NCI-H1694 (cell line): Measurements from ENCODE around the gene FHAD1.

Source experiments
- DNase-seq: peaks from one replicate; lab custom pipeline; 2025; lab: John Stamatoyannopoulos, UW

Gene FHAD1

DNA sequence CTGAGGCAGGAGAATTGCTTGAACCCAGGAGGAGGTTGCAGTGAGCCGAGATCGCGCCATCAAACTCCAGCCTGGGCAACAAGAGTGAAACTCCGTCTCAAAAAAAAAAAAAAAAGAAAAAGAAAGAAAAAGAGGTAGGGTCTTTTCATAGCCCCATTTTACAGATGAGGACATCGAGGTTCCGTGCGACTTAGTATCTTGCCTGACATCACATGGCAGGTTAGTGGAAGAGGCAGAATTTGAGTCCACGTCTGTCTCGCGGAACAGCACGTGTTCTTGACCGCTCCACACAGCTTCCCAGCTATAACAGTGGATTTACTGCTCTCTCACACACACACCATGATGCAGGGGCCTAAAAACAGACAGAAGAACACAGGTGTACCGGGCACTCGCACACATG lies 192.3 kb downstream of the FHAD1 start:
- DNase-seq, result no peak

DNA sequence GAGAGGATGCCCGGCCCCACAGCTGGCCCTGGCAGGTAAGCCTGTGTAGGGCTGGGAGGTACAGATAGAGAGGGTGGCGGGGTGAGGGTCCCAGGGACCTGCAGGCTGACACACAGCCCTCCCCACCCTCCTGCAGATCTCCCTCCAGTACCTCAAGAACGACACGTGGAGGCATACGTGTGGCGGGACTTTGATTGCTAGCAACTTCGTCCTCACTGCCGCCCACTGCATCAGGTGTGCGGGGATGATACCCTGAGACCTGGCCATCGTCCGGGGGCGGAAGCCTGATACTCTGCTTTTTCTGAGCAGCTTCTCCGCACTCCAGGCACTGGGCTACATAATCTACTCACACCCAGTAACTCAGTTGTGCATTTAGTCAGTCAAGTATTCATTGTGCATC lies 193.3 kb downstream of the FHAD1 start:
- no peak for DNase-seq

GRCh38 chr1:15441247-15441646 lies 194.2 kb downstream of the FHAD1 start:
- no peak for DNase-seq

GRCh38 chr1:15442119-15442518 lies 195.1 kb downstream of the FHAD1 start:
- DNase-seq, result no peak

GRCh38 chr1:15442759-15443158 lies 195.7 kb downstream of the FHAD1 start:
- DNase-seq, result no peak

GRCh38 chr1:15443281-15443680 lies 196.3 kb downstream of the FHAD1 start:
- DNase-seq, result no peak

DNA sequence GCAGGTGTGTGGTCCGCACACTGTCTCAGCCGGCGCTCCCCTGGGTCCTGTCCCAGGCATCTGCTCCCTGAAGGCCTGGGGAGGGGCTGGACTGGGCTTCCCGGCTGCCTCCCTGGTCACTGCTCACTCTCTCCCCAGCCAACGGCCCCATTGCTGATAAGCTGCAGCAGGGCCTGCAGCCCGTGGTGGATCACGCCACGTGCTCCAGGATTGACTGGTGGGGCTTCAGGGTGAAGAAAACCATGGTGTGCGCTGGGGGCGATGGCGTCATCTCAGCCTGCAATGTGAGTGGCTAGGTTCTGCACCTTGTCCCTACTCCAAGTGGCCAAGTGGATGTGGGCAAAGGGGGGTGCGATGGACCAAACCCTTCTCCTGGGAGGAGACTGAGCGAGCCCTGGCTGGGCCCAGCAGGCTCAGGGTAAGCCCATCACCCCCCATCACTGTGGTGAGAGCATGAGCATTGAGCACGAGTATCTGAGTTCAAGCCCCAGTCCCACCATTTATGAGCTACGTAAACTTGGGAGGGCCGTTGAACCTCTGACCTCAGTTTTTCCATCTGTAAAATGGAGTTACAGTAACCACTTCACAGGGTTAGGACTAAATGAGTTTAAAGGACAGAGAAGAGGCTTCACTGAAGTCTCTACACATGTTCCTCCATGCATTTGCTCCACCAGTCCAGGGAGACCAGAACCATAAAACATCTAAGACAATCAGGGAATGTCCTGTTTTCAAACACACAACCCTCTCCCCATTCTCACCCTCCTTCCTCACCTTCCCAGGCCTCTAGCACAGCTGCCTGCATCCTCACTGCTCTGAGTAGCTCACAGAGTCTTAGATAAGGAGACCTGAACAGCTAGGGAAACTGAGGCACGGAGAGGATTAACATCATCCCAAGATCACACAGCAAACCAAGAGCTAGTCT lies 197.7 kb downstream of the FHAD1 start:
- no peak for DNase-seq

GRCh38 chr1:15445390-15446122 lies 198.5 kb downstream of the FHAD1 start:
- no peak for DNase-seq

GRCh38 chr1:15446212-15446611 lies 199.2 kb downstream of the FHAD1 start:
- DNase-seq, result no peak
